Measurements from ENCODE around the gene COQ3.

COQ3 gene

GRCh38 chr6:99397287-99397686 is 3.3 kb upstream of the COQ3 start:
- no peaks in the 10 kb centered on the region for H3K9me3 ChIP-seq (ENCODE audit: low read length)
- H3K36me3 ChIP-seq (ENCODE audit: insufficient read depth, low read length) = peaks cover 47% of the 10 kb centered on the region
- H3K27ac ChIP-seq (ENCODE audit: low read depth, low read length, poor library complexity, severe bottlenecking) = no peak overlapping the region
- no peak overlapping the region for H2AFZ ChIP-seq (ENCODE audit: low read length)
- no peak overlapping the region for H3K4me3 ChIP-seq (ENCODE audit: low read depth, low read length, poor library complexity, severe bottlenecking)
- peaks cover 16% of the 10 kb centered on the region for H3K4me1 ChIP-seq (ENCODE audit: insufficient read depth, low read length, severe bottlenecking)
- H3K79me2 ChIP-seq (ENCODE audit: insufficient read depth, low read length) = no peaks in the 10 kb centered on the region
- H3K4me2 ChIP-seq (ENCODE audit: low read length) = no peak overlapping the region
- H3F3A ChIP-seq (ENCODE audit: insufficient read depth, low read length) = no peaks in the 10 kb centered on the region
- no peaks in the 10 kb centered on the region for H3K27me3 ChIP-seq (ENCODE audit: insufficient read depth, low read length)
- TF ChIP-seq CTCF (IDR thresholded peaks at IDR 0.05; ENCODE audit: low read length) (no peak), EZH2 (IDR thresholded peaks at IDR 0.05; ENCODE audit: borderline replicate concordance, low read length) (no peak)
- no peak overlapping the region for H3K9ac ChIP-seq (ENCODE audit: low read length)
- no peaks in the 10 kb centered on the region for H4K20me1 ChIP-seq (ENCODE audit: insufficient read depth, low read length)
- H3K9me2 ChIP-seq (ENCODE audit: low read depth, low read length) = no peaks in the 10 kb centered on the region

GRCh38 chr6:99393366-99393697 is 663 bp downstream of the COQ3 start:
- TF ChIP-seq EZH2 (IDR thresholded peaks at IDR 0.05; ENCODE audit: borderline replicate concordance, low read length) (no peak), CTCF (IDR thresholded peaks at IDR 0.05; ENCODE audit: low read length) (no peak)
- H3K9ac ChIP-seq (ENCODE audit: low read length) = peak overlapping the region; percentile 78
- H3K36me3 ChIP-seq (ENCODE audit: insufficient read depth, low read length) = peaks cover 12% of the 10 kb centered on the region; the same call in 1 of the 2 replicates
- H3K4me1 ChIP-seq (ENCODE audit: insufficient read depth, low read length, severe bottlenecking) = peaks cover 19% of the 10 kb centered on the region
- peak overlapping the region; percentile 87; the same call in 1 of the 2 replicates for H2AFZ ChIP-seq (ENCODE audit: low read length)
- no peaks in the 10 kb centered on the region for H4K20me1 ChIP-seq (ENCODE audit: insufficient read depth, low read length)
- peak overlapping the region; percentile 71 for H3K4me2 ChIP-seq (ENCODE audit: low read length)
- peak overlapping the region; percentile 81 for H3K27ac ChIP-seq (ENCODE audit: low read depth, low read length, poor library complexity, severe bottlenecking)
- H3K4me3 ChIP-seq (ENCODE audit: low read depth, low read length, poor library complexity, severe bottlenecking) = peak overlapping the region; percentile 82
- no peaks in the 10 kb centered on the region for H3F3A ChIP-seq (ENCODE audit: insufficient read depth, low read length)
- H3K9me3 ChIP-seq (ENCODE audit: low read length) = no peaks in the 10 kb centered on the region
- no peaks in the 10 kb centered on the region for H3K79me2 ChIP-seq (ENCODE audit: insufficient read depth, low read length)
- H3K27me3 ChIP-seq (ENCODE audit: insufficient read depth, low read length) = no peaks in the 10 kb centered on the region
- no peaks in the 10 kb centered on the region for H3K9me2 ChIP-seq (ENCODE audit: low read depth, low read length)

- peaks cover 19% of the 10 kb centered on the region for H3K4me1 ChIP-seq (ENCODE audit: insufficient read depth, low read length, severe bottlenecking)
- H3K36me3 ChIP-seq (ENCODE audit: insufficient read depth, low read length) = no peaks in the 10 kb centered on the region
- no peak overlapping the region for H3K27ac ChIP-seq (ENCODE audit: low read depth, low read length, poor library complexity, severe bottlenecking)
- no peak overlapping the region for H3K9ac ChIP-seq (ENCODE audit: low read length)
- no peaks in the 10 kb centered on the region for H3K9me3 ChIP-seq (ENCODE audit: low read length)
- peaks cover 10% of the 10 kb centered on the region; the same call in 1 of the 2 replicates for H3K79me2 ChIP-seq (ENCODE audit: insufficient read depth, low read length)
- no peaks in the 10 kb centered on the region for H3K27me3 ChIP-seq (ENCODE audit: insufficient read depth, low read length)
- H3K4me3 ChIP-seq (ENCODE audit: low read depth, low read length, poor library complexity, severe bottlenecking) = no peak overlapping the region
- H4K20me1 ChIP-seq (ENCODE audit: insufficient read depth, low read length) = no peaks in the 10 kb centered on the region
- H3K9me2 ChIP-seq (ENCODE audit: low read depth, low read length) = no peaks in the 10 kb centered on the region
- TF ChIP-seq CTCF (IDR thresholded peaks at IDR 0.05; ENCODE audit: low read length) (no peak), EZH2 (IDR thresholded peaks at IDR 0.05; ENCODE audit: borderline replicate concordance, low read length) (no peak)
- H2AFZ ChIP-seq (ENCODE audit: low read length) = no peak overlapping the region
- no peak overlapping the region for H3K4me2 ChIP-seq (ENCODE audit: low read length)
- no peaks in the 10 kb centered on the region for H3F3A ChIP-seq (ENCODE audit: insufficient read depth, low read length)
Measured at GRCh38 chr6:99390896-99391295, 3.1 kb downstream of the COQ3 start.

All from OCI-LY1 (cell line).